ENCODE measurements around the gene TGM2. TPM values are rescaled to one million over a fixed set of nuclear protein-coding genes. Genes with fewer than 3 reads are reported as not detected.

Gene TGM2
- total RNA-seq, 4 donors from 2014 or later = 14.2 to 52.0 (median 21.7) TPM

GRCh38 chr20:38212806-38213606 is 47.9 kb upstream of the TGM2 start:
- no peak for DNase-seq
- H3K27ac ChIP-seq = no peak overlapping the region
- WGBS, 2 donors (ENCODE audit: low coverage in 1 of 2) = 71% methylated on average over 16 of the region's 18 CpGs; no CpG with 5 or more reads in 1 of the 2 donors

GRCh38 chr20:38211200-38212097 is 46.4 kb upstream of the TGM2 start:
- in situ Hi-C loops (cut with MboI; ENCODE audit: low pct_ligation_motif_present in 1 of 4, low pct_unique_long_range_greater_than_20kb in 1 of 4, low sequenced_read_pairs in 3 of 4) = loop anchor here in 1 of 4 donors (5.0 kb wide), 1 partner anchor 154 kb away; no protein-coding TSS in a partner anchor
- H3K4me3 ChIP-seq = no peak overlapping the region
- TF ChIP-seq POLR2A (IDR thresholded peaks at IDR 0.05) (no peak), CTCF (IDR thresholded peaks at IDR 0.05) (no peak), EP300 (IDR thresholded peaks at IDR 0.05; ENCODE audit: low read depth) (no peak), POLR2AphosphoS5 (IDR thresholded peaks at IDR 0.05) (no peak)
- DNase-seq = no peak
- intact Hi-C loops (cut with DNase I; ENCODE audit: low total_unique reads) = no loop called here
- no peaks in the 10 kb centered on the region for H3K27me3 ChIP-seq
- no peaks in the 10 kb centered on the region for H3K4me1 ChIP-seq
- H3K36me3 ChIP-seq = no peaks in the 10 kb centered on the region
- H3K27ac ChIP-seq = no peak overlapping the region
- H3K9me3 ChIP-seq = no peaks in the 10 kb centered on the region
- 74 to 75% methylated on average over 2 to 9 of the region's 9 CpGs for WGBS, 2 donors (ENCODE audit: low coverage in 1 of 2)

More at GRCh38 chr20:38212806-38213606, 47.9 kb upstream of the TGM2 start:
- H3K36me3 ChIP-seq = no peaks in the 10 kb centered on the region
- H3K27me3 ChIP-seq = no peaks in the 10 kb centered on the region
- no peaks in the 10 kb centered on the region for H3K4me1 ChIP-seq
- TF ChIP-seq CTCF (IDR thresholded peaks at IDR 0.05) (no peak), POLR2A (IDR thresholded peaks at IDR 0.05) (no peak), POLR2AphosphoS5 (IDR thresholded peaks at IDR 0.05) (no peak), EP300 (IDR thresholded peaks at IDR 0.05; ENCODE audit: low read depth) (no peak)
- no peak overlapping the region for H3K4me3 ChIP-seq
- H3K9me3 ChIP-seq = no peaks in the 10 kb centered on the region
- intact Hi-C loops (cut with DNase I; ENCODE audit: low total_unique reads) = no loop called here
- in situ Hi-C loops (cut with MboI; ENCODE audit: low pct_ligation_motif_present in 1 of 4, low pct_unique_long_range_greater_than_20kb in 1 of 4, low sequenced_read_pairs in 3 of 4) = loop anchor here in 1 of 4 donors (5.0 kb wide), 1 partner anchor 156 kb away; no protein-coding TSS in a partner anchor

GRCh38 chr20:38210741-38211140 is 45.7 kb upstream of the TGM2 start:
- TF ChIP-seq EP300 (IDR thresholded peaks at IDR 0.05; ENCODE audit: low read depth) = no peak
- H3K4me1 ChIP-seq = no peaks in the 10 kb centered on the region
- DNase-seq = no peak
- no peak overlapping the region for H3K27ac ChIP-seq
- H3K36me3 ChIP-seq = no peaks in the 10 kb centered on the region
- H3K9me3 ChIP-seq = no peaks in the 10 kb centered on the region
- no peak overlapping the region for H3K4me3 ChIP-seq
- peaks cover 2% of the 10 kb centered on the region for H3K27me3 ChIP-seq
- 52% methylated on average over 6 of the region's 6 CpGs; no CpG with 5 or more reads in 1 of the 2 donors for WGBS, 2 donors (ENCODE audit: low coverage in 1 of 2)
- in situ Hi-C loops (cut with MboI; ENCODE audit: low pct_ligation_motif_present in 1 of 4, low pct_unique_long_range_greater_than_20kb in 1 of 4, low sequenced_read_pairs in 3 of 4) = loop anchor here in 1 of 4 donors (5.0 kb wide), 1 partner anchor 153 kb away; no protein-coding TSS in a partner anchor
- intact Hi-C loops (cut with DNase I; ENCODE audit: low total_unique reads) = no loop called here

GRCh38 chr20:38209736-38210405 is 44.8 kb upstream of the TGM2 start:
- H3K27ac ChIP-seq = no peak overlapping the region
- H3K4me1 ChIP-seq = no peaks in the 10 kb centered on the region
- no peak for DNase-seq
- in situ Hi-C loops (cut with MboI; ENCODE audit: low pct_ligation_motif_present in 1 of 4, low pct_unique_long_range_greater_than_20kb in 1 of 4, low sequenced_read_pairs in 3 of 4) (loop anchor here in 1 of 4 donors (5.0 kb wide), 1 partner anchor 153 kb away; no protein-coding TSS in a partner anchor), intact Hi-C loops (cut with DNase I; ENCODE audit: low total_unique reads) (no loop called here)
- no peak for TF ChIP-seq EP300 (IDR thresholded peaks at IDR 0.05; ENCODE audit: low read depth)
- WGBS, 2 donors (ENCODE audit: low coverage in 1 of 2) = 80% methylated on average over 1 to 3 of the region's 3 CpGs
- no peaks in the 10 kb centered on the region for H3K36me3 ChIP-seq
- H3K4me3 ChIP-seq = no peak overlapping the region
- H3K27me3 ChIP-seq = peaks cover 7% of the 10 kb centered on the region
- H3K9me3 ChIP-seq = no peaks in the 10 kb centered on the region
